ENCODE results near the gene TPK1. TPM values are rescaled to one million over a fixed set of nuclear protein-coding genes. Genes with fewer than 3 reads are reported as not detected.

TPK1 gene
- total RNA-seq, 6 donors from 2014 or later = 4.2 to 12.3 (median 9.1) TPM

DNA sequence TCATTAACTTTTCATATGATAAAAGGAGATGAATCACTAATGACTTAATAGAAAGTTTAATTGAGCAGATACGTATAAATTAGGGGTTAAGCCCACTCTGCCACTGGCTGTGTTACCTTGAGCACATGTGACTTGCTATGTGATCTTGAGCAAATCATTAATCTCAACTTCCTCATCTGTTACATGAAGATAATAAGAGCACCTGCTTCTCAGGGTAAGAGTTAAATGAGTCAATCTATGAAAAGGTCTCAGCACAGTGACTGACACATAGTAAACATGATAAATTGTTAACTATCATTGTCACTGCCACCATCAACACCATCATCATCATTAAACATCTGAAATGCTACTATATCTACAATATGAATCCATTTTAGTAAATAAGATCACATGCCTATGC lies 110.8 kb downstream of the TPK1 start:
- H3K27ac ChIP-seq = no peak overlapping the region
- no peak overlapping the region for H3K4me3 ChIP-seq
- H3K9me3 ChIP-seq = no peaks in the 10 kb centered on the region
- H3K27me3 ChIP-seq = no peaks in the 10 kb centered on the region
- ATAC-seq (ENCODE audit: low FRiP score in 2 of 2) = no peak
- no peak for DNase-seq
- TF ChIP-seq, protein P1, sequence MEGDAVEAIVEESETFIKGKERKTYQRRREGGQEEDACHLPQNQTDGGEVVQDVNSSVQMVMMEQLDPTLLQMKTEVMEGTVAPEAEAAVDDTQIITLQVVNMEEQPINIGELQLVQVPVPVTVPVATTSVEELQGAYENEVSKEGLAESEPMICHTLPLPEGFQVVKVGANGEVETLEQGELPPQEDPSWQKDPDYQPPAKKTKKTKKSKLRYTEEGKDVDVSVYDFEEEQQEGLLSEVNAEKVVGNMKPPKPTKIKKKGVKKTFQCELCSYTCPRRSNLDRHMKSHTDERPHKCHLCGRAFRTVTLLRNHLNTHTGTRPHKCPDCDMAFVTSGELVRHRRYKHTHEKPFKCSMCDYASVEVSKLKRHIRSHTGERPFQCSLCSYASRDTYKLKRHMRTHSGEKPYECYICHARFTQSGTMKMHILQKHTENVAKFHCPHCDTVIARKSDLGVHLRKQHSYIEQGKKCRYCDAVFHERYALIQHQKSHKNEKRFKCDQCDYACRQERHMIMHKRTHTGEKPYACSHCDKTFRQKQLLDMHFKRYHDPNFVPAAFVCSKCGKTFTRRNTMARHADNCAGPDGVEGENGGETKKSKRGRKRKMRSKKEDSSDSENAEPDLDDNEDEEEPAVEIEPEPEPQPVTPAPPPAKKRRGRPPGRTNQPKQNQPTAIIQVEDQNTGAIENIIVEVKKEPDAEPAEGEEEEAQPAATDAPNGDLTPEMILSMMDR (IDR thresholded peaks at IDR 0.05) = no peak
- no peak for TF ChIP-seq POLR2A (IDR thresholded peaks at IDR 0.05)
- no peak for TF ChIP-seq EP300 (IDR thresholded peaks at IDR 0.05)
- no peak for TF ChIP-seq POLR2AphosphoS5 (IDR thresholded peaks at IDR 0.05)
- no peaks in the 10 kb centered on the region for H3K36me3 ChIP-seq
- WGBS, 2 donors = 93 to 97% methylated on average over 1 of the region's 1 CpG
- H3K4me1 ChIP-seq = no peaks in the 10 kb centered on the region

DNA sequence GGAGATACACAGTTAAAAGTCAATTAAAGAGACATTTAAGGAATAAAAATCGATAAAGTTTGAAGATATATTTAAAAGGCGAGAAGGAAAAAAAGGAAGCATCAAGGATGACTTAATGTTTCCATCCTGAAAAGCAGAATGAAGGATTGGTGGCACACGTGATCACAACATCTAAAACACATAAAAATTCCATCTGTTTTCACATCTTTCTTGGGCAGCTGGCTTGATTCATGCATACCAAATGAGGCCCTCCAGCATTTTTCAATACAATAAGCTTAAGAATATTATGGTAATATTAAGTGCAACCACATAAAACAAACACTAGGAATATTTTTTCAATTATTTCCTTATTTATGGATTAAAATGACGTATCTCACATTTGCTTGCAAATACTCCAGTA lies 112.6 kb downstream of the TPK1 start:
- ATAC-seq (ENCODE audit: low FRiP score in 2 of 2) (no peak), DNase-seq (no peak)
- Histone ChIP-seq H3K27me3 (no peaks in the 10 kb centered on the region), H3K36me3 (no peaks in the 10 kb centered on the region), H3K4me1 (no peaks in the 10 kb centered on the region), H3K4me3 (no peak overlapping the region), H3K9me3 (no peaks in the 10 kb centered on the region), H3K27ac (no peak overlapping the region)
- WGBS, 2 donors = 81 to 83% methylated on average over 4 of the region's 4 CpGs
- TF ChIP-seq POLR2AphosphoS5 (IDR thresholded peaks at IDR 0.05) (no peak), POLR2A (IDR thresholded peaks at IDR 0.05) (no peak), EP300 (IDR thresholded peaks at IDR 0.05) (no peak)
- TF ChIP-seq, protein P1 (IDR thresholded peaks at IDR 0.05) = no peak

DNA sequence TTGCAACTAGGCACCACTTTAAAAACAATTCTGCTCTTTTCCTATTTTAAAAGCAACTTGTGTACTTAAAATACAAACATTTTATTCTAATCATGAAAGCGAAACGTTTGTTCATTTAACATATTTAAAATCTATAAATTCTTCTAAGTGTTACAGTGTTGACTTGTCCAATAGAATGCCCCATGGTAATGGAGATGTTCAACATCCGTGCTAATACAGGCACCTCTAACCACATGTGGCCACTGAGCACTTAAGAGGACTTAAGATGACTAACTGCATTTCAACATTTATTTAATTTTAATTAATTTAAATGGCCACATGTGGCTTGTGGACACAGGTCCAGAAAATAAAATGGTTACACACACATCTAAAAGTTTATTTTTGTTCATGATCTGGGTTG lies 115.1 kb downstream of the TPK1 start:
- H3K4me1 ChIP-seq = no peaks in the 10 kb centered on the region
- H3K36me3 ChIP-seq = no peaks in the 10 kb centered on the region
- DNase-seq (no peak), ATAC-seq (ENCODE audit: low FRiP score in 2 of 2) (no peak)
- H3K27ac ChIP-seq = no peak overlapping the region
- H3K27me3 ChIP-seq = no peaks in the 10 kb centered on the region
- no peak for TF ChIP-seq EP300 (IDR thresholded peaks at IDR 0.05)
- H3K9me3 ChIP-seq = no peaks in the 10 kb centered on the region
- no peak overlapping the region for H3K4me3 ChIP-seq
- 86 to 91% methylated on average over 3 of the region's 3 CpGs for WGBS, 2 donors

DNA sequence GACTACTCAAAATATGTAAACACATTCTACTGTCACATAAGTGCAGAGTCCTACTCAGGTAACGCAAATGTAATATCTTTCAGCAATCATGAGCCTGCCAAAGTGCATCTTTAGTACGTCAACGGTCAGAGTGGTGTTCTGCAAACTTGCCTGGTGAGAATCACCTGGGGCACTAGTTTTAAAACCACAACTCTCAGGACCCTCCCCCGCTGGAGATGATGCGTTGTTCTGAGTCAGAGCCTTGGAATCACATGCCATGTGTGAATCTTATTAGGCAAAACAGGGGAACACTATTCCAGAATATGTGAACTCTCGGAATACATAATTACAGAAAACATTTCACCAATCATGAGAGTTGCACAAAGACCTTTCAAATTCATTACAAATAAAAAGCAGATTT lies 115.7 kb downstream of the TPK1 start:
- H3K4me1 ChIP-seq = no peaks in the 10 kb centered on the region
- H3K4me3 ChIP-seq = no peak overlapping the region
- H3K27me3 ChIP-seq = no peaks in the 10 kb centered on the region
- H3K9me3 ChIP-seq = no peaks in the 10 kb centered on the region
- ATAC-seq (ENCODE audit: low FRiP score in 2 of 2) = no peak
- DNase-seq = no peak
- 78 to 84% methylated on average over 6 of the region's 6 CpGs for WGBS, 2 donors
- TF ChIP-seq EP300 (IDR thresholded peaks at IDR 0.05) (no peak), POLR2AphosphoS5 (IDR thresholded peaks at IDR 0.05) (no peak), POLR2A (IDR thresholded peaks at IDR 0.05) (no peak)
- TF ChIP-seq, protein P1 (IDR thresholded peaks at IDR 0.05) = no peak
- H3K36me3 ChIP-seq = no peaks in the 10 kb centered on the region
- no peak overlapping the region for H3K27ac ChIP-seq

DNA sequence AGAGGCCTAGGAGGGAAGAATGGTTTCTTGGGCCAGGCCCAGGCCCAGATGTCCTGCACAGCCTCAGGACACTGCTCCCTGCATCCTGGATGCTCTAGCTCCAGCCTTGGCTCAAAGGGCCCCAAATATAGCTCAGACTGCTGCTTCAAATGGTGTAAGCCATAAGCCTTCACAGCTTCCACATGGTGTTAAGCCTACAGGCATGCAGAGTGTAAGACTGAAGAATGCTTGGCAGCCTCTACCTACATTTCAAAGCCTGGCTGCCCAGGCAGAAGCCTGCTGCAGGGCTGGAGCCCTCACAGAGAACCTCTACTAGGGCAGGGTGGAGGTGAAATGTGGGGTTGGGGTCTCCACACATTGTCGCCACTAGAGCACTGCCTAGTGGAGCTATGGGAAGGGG lies 118.1 kb downstream of the TPK1 start:
- TF ChIP-seq POLR2AphosphoS5 (IDR thresholded peaks at IDR 0.05) (no peak), POLR2A (IDR thresholded peaks at IDR 0.05) (no peak), EP300 (IDR thresholded peaks at IDR 0.05) (no peak)
- TF ChIP-seq, protein P1 (IDR thresholded peaks at IDR 0.05) = no peak
- DNase-seq (no peak), ATAC-seq (ENCODE audit: low FRiP score in 2 of 2) (peak in 1 of 2 donors; percentile 19)
- Histone ChIP-seq H3K27me3 (no peaks in the 10 kb centered on the region), H3K4me1 (no peaks in the 10 kb centered on the region), H3K9me3 (no peaks in the 10 kb centered on the region), H3K27ac (no peak overlapping the region), H3K4me3 (no peak overlapping the region), H3K36me3 (no peaks in the 10 kb centered on the region)
- 100% methylated on average over 1 of the region's 1 CpG for WGBS, 2 donors

All from upper lobe of left lung (tissue), 6 donors.